ENCODE data around the gene MYBPC2. TPM values are rescaled to one million over a fixed set of nuclear protein-coding genes. Genes with fewer than 3 reads are reported as not detected.

The MYBPC2 gene
- total and polyA plus RNA-seq, 2 donors (not counting 1 experiment from before 2014, with no cell fraction given), result 1.1 to 1.7 TPM

DNA sequence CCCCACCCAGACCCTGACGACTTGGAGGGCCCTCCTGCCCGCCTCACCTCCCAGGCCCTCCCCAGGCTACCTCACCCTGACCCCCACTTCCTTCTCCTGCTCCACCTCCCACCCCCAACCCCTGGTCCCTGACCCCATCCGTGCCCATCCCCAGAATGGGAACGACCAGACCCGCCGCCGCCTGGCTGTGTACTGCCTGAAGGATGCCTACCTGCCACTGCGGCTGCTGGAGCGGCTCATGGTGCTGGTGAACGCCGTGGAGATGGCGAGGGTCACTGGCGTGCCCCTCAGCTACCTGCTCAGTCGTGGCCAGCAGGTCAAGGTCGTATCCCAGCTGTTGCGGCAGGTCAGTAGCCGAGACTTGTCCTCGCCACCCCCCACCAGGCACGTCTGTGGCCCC, 25.9 kb upstream of the MYBPC2 start:
- no peak overlapping the region for H3K4me2 ChIP-seq (replicated peaks; ENCODE audit: low read depth, low read length, poor library complexity, severe bottlenecking)
- no peak overlapping the region for H3K4me3 ChIP-seq (ENCODE audit: control extremely low read depth in 1 of 5, extremely low read depth in 1 of 5, insufficient read depth in 1 of 5, low read depth in 2 of 5, low read length in 4 of 5)
- intact Hi-C loops (cut with micrococcal nuclease), result no loop called here
- Mint-ChIP-seq H3K4me1 (no peaks in the 10 kb centered on the region), H3K9me3 (ENCODE audit: insufficient read depth) (no peaks in the 10 kb centered on the region), H3K27ac (no peak overlapping the region), H3K4me3 (no peak overlapping the region), H3K27me3 (no peaks in the 10 kb centered on the region)
- no peak overlapping the region for H3K9ac ChIP-seq (ENCODE audit: low read length)
- H3K36me3 ChIP-seq (replicated peaks in 1 of 2; ENCODE audit: control extremely low read depth in 1 of 2, control insufficient read depth in 1 of 2, extremely low read depth in 1 of 2, insufficient read depth in 2 of 2, low read length in 1 of 2), result peaks cover 0 to 31% of the 10 kb centered on the region in 2 experiments
- H3K9me3 ChIP-seq (ENCODE audit: control extremely low read depth in 1 of 3, control insufficient read depth in 2 of 3, insufficient read depth in 1 of 3, low read length in 2 of 3), result no peaks in the 10 kb centered on the region
- WGBS (ENCODE audit: insufficient coverage), result 98% methylated on average over 17 of the region's 19 CpGs
- ChIA-PET POLR2A (no interaction called here), CTCF (no interaction called here)
- TF ChIP-seq, protein P1, sequence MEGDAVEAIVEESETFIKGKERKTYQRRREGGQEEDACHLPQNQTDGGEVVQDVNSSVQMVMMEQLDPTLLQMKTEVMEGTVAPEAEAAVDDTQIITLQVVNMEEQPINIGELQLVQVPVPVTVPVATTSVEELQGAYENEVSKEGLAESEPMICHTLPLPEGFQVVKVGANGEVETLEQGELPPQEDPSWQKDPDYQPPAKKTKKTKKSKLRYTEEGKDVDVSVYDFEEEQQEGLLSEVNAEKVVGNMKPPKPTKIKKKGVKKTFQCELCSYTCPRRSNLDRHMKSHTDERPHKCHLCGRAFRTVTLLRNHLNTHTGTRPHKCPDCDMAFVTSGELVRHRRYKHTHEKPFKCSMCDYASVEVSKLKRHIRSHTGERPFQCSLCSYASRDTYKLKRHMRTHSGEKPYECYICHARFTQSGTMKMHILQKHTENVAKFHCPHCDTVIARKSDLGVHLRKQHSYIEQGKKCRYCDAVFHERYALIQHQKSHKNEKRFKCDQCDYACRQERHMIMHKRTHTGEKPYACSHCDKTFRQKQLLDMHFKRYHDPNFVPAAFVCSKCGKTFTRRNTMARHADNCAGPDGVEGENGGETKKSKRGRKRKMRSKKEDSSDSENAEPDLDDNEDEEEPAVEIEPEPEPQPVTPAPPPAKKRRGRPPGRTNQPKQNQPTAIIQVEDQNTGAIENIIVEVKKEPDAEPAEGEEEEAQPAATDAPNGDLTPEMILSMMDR (IDR thresholded peaks at IDR 0.05), result no peak
- no peak for TF ChIP-seq EZH2 (IDR thresholded peaks at IDR 0.05; ENCODE audit: borderline replicate concordance, insufficient read depth, low read depth, low read length, poor library complexity, severe bottlenecking)
- H3K27me3 ChIP-seq (replicated peaks in 1 of 4; ENCODE audit: control extremely low read depth in 1 of 4, control insufficient read depth in 3 of 4, insufficient read depth in 4 of 4, low read length in 3 of 4), result no peaks in the 10 kb centered on the region
- ATAC-seq (ENCODE audit: low read depth) (no peak), DNase-seq (no peak)
- H3K79me2 ChIP-seq (ENCODE audit: control insufficient read depth, insufficient read depth, low read length), result peaks cover 14% of the 10 kb centered on the region
- H3K27ac ChIP-seq (ENCODE audit: low read length in 2 of 2), result no peak overlapping the region
- H2AFZ ChIP-seq (ENCODE audit: insufficient read depth, low read depth, low read length, poor library complexity, severe bottlenecking), result no peak overlapping the region
- no peaks in the 10 kb centered on the region for H4K20me1 ChIP-seq (ENCODE audit: control insufficient read depth, insufficient read depth, low read length, poor library complexity, severe bottlenecking)
- no peaks in the 10 kb centered on the region for H3K4me1 ChIP-seq (ENCODE audit: control insufficient read depth in 2 of 2, insufficient read depth in 2 of 2, low read length in 2 of 2)

DNA sequence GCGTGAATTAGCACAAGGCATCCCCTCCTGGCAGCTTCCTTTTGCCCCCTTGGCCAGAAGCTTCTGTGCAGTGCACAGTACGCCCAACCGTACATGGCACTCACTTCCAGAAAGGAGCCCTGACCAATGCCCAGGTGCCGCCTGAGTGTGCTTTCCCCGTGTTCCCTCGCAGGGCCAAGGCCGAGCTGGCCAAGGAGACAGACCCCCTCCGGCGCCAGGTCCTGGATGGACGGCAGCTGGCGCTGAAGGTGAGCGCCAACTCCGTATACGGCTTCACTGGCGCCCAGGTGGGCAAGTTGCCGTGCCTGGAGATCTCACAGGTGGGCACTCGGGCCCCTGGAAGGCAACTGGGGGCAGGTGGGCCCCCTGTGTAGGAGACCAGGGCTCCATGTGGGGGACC, 23.3 kb upstream of the MYBPC2 start:
- POLR2A ChIA-PET, result interaction anchor here (1.7 kb wide), 1 partner anchor 51 kb away, joined by 4 read pairs; no protein-coding TSS in a partner anchor
- intact Hi-C loops (cut with micrococcal nuclease), result no loop called here
- no peak for TF ChIP-seq EZH2 (IDR thresholded peaks at IDR 0.05; ENCODE audit: borderline replicate concordance, insufficient read depth, low read depth, low read length, poor library complexity, severe bottlenecking)
- TF ChIP-seq, protein P1 (IDR thresholded peaks at IDR 0.05), result no peak

More for the DNA sequence above, 23.3 kb upstream of the MYBPC2 start:
- Histone ChIP-seq H3K79me2 (ENCODE audit: control insufficient read depth, insufficient read depth, low read length) (peaks cover 9% of the 10 kb centered on the region), H3K4me1 (ENCODE audit: control insufficient read depth in 2 of 2, insufficient read depth in 2 of 2, low read length in 2 of 2) (peaks cover 3 to 8% of the 10 kb centered on the region in 2 donors), H3K4me3 (ENCODE audit: control extremely low read depth in 1 of 5, extremely low read depth in 1 of 5, insufficient read depth in 1 of 5, low read depth in 2 of 5, low read length in 4 of 5) (no peak overlapping the region), H3K27ac (ENCODE audit: low read length in 2 of 2) (no peak overlapping the region), H4K20me1 (ENCODE audit: control insufficient read depth, insufficient read depth, low read length, poor library complexity, severe bottlenecking) (no peaks in the 10 kb centered on the region), H3K27me3 (replicated peaks in 1 of 4; ENCODE audit: control extremely low read depth in 1 of 4, control insufficient read depth in 3 of 4, insufficient read depth in 4 of 4, low read length in 3 of 4) (no peaks in the 10 kb centered on the region), H3K36me3 (replicated peaks in 1 of 2; ENCODE audit: control extremely low read depth in 1 of 2, control insufficient read depth in 1 of 2, extremely low read depth in 1 of 2, insufficient read depth in 2 of 2, low read length in 1 of 2) (peaks cover 0 to 18% of the 10 kb centered on the region in 2 experiments), H3K4me2 (replicated peaks; ENCODE audit: low read depth, low read length, poor library complexity, severe bottlenecking) (no peak overlapping the region), H2AFZ (ENCODE audit: insufficient read depth, low read depth, low read length, poor library complexity, severe bottlenecking) (no peak overlapping the region), H3K9me3 (ENCODE audit: control extremely low read depth in 1 of 3, control insufficient read depth in 2 of 3, insufficient read depth in 1 of 3, low read length in 2 of 3) (no peaks in the 10 kb centered on the region), H3K9ac (ENCODE audit: low read length) (no peak overlapping the region)
- no peak overlapping the region for H3K27ac Mint-ChIP-seq
- CTCF ChIA-PET, result interaction anchor here (1.4 kb wide), 1 partner anchor 39 kb away, joined by 4 read pairs; no protein-coding TSS in a partner anchor
- DNase-seq, result no peak
- WGBS (ENCODE audit: insufficient coverage), result 98% methylated on average over 17 of the region's 17 CpGs
- no peaks in the 10 kb centered on the region for H3K27me3 Mint-ChIP-seq
- no peaks in the 10 kb centered on the region for H3K9me3 Mint-ChIP-seq (ENCODE audit: insufficient read depth)
- H3K4me1 Mint-ChIP-seq, result peaks cover 1% of the 10 kb centered on the region
- no peak overlapping the region for H3K4me3 Mint-ChIP-seq
- no peak for ATAC-seq (ENCODE audit: low read depth)

All from B cell (primary cell).